RCC 7860 (cell line): ENCODE results near the gene PFKFB3.
"Not testable (repeated sequence)": the region's sequence is repeated elsewhere in the genome, so short reads cannot be mapped to it uniquely, and the experiment has no call there.

ENCODE experiments used
- DNase-seq: peaks from one replicate; pipeline ENCODE4 v3.0.0-alpha.2; 2015; ENCODE audit warnings: low spot score
- FAIRE-seq: peaks from 2 replicates; lab custom pipeline; 2012; peaks lifted over from hg19 to GRCh38; lab: Jason Lieb, UNC

PFKFB3 gene

GRCh38 chr10:6177880-6178281 is 24.9 kb upstream of the PFKFB3 start:
- FAIRE-seq (no peak), DNase-seq (no peak)

GRCh38 chr10:6178581-6178980 is 24.2 kb upstream of the PFKFB3 start:
- no peak for FAIRE-seq
- no peak for DNase-seq

DNA sequence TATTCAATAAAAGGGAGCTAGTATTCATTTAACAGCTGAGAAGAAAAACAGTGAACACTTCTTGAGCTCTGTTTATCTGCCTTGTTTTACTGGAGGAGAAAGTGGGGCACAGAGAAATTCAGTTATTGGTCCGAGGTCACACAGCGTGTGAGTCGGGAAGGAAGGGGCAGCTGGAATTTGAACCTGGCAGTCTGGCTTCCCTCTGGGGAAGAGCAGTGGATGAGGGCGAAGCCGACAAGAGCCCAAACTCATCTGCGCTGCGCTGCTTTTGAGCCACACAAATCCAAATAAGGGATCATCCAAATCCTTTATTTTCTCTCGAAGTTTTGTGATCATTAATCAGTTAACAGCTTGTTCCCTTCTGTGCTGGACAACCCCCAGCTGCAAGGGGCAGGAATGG is 23.7 kb upstream of the PFKFB3 start:
- DNase-seq = no peak
- no peak for FAIRE-seq

- no peak for DNase-seq
- no peak for FAIRE-seq
These were observed 22.1 kb upstream of the PFKFB3 start for GRCh38 chr10:6180480-6181110.

DNA sequence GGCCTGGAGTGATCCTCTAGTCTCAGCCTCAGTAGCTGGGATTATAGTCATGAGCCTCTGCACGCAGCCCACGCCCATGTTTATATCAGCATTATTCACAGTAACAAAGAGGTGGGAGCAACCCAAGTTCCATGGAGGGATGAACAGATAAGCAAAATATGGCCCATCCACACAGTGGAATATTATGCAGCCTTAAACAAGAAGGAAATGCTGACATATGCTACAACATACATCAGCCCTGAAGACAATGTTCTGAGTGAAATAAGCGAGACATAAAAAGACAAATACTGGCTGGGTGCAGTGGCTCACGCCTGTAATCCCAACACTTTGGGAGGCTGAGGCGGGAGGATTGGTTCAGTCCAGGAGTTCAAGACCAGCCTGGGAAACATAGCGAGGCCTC is 21.5 kb upstream of the PFKFB3 start:
- no peak for DNase-seq
- no peak for FAIRE-seq

DNA sequence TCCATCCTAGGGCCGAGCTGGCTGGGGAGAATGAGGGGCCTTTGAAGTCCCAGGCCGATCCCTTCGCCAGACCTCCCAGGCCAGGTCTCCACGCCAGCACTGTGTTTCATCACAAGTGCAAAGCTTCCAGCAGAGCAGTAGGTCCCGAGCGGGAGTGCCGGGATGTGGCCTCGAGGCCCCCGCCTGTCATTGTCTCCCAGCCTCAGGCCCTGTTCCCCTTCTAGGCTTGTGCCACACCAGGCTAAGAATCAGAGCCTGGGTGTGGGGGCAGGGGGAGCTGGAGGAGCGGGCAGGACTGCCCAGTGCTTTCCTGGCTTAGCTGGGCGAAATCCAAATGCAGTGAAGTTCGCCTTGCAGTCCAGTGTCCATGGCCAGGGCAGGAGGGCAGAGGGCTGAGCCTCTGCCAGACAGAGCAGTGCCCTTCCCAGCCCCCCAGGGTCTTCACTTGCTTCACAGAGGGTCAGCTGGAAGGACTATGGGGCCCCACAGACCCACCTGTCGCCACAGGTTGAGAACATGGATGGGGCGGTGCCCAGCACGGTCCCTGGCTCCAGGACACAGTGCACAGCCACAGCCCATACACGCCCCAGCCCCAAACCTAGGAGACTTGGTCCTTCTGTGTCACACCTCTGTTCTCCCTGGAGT is 20.2 kb upstream of the PFKFB3 start:
- no peak for DNase-seq
- no peak for FAIRE-seq

DNA sequence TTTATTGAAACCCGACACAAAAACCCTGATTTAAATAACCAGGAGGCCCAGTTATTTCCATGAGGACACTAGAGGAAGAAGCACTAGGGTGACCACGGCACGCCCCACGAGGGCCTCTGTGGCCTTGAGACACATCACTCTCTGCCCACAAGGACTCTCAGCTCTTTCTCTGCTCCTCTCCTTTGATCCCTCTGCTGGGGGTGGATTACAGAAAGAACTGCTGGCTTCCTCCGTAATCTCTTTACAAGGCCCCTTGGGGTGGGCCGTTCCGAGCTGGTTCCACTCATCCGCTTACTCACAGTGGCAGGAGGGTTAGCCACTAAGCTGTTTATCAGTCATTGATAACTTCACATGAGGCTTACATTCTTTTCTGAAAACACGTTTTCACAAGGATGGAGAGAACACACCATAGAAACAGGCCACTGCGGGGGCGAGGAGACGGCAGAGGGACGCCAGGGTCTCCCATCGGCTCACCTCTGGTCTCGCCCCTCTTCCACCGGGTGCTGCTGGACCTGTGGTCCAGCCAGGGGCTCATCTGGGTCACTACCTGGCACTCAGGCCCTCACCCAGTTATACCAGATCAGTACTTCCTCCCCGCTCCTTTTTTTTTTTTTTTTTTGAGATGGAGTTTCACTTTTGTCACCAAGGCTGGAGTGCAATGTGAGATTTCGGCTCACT is 17.6 kb upstream of the PFKFB3 start:
- FAIRE-seq (no peak), DNase-seq (no peak)

DNA sequence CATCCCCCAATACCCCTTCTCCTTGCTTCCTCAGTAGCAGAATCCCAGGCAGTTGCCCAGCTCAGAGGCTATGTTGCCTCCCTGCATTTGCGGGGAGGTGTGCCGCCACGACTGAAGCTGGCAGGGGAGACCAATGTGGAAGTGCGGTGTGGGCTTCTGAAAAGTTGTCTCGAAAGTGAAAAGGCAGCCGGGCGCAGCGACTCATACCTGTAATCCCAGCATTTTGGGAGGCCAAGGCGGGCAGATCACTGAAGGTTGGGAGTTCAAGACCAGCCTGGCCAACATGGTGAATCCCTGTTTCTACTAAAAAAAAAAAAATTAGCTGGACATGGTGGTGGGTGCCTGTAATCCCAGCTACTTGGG is 15.9 kb upstream of the PFKFB3 start:
- FAIRE-seq = no peak

DNA sequence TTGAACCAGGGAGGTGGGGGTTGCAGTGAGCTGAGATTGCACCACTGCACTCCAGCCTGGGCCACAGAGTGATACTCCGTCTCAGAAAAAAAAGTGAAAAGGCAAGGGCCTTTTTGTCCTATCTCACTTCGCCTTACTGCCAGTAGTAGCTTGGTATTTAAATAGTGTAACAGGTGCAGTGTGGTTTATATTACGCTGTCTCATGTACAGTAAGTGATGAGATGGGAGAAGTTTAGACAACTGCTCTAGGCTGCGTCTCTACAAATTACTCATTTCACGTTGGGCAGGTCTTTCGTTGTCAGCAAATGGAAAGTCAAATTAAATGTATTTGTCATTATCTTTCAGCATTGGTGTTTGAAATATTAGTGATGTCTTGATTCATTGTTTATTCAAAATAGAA is 15.5 kb upstream of the PFKFB3 start:
- FAIRE-seq (no peak), DNase-seq (no peak)

More for the DNA sequence above, 15.9 kb upstream of the PFKFB3 start:
- DNase-seq = no peak

DNA sequence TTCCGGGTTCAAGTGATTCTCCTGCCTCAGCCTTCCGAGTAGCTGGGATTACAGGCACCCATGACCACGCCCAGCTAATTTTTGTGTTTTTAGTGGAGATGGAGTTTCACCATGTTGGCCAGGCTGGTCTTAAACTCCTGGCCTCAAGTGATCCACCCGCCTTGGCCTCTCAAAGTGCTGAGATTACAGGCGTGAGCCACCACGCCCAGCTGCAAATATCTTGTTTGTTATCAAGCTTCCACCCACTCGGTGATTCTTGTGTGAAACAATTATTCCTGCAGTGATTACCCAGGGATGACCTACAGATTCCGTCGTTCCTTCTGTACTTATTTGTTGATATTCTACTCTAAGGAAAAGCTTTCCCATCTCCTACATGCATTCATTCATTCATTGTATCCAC is 12.7 kb upstream of the PFKFB3 start:
- not testable (repeated sequence) for FAIRE-seq, DNase-seq

DNA sequence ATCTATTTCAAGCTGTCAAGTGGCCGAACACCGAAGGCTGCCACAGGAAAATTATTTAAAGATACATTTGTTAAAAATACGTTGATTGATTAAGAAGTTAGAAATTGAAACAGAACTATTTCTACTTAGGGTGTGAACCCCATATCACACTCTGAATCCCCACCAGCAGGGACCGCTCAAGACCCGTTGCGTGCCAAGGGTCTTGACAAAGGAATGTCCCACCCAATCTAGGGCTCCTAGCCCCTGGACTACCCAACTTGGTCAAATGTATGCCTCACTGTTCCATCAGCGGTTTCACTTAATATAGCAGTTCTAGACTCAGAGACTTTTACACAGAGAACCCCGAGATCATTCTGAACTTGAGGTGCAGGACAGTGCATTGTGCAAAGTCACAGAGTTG is 11.6 kb upstream of the PFKFB3 start:
- FAIRE-seq = no peak
- no peak for DNase-seq

GRCh38 chr10:6191569-6191968 is 11.2 kb upstream of the PFKFB3 start:
- FAIRE-seq (no peak), DNase-seq (no peak)

DNA sequence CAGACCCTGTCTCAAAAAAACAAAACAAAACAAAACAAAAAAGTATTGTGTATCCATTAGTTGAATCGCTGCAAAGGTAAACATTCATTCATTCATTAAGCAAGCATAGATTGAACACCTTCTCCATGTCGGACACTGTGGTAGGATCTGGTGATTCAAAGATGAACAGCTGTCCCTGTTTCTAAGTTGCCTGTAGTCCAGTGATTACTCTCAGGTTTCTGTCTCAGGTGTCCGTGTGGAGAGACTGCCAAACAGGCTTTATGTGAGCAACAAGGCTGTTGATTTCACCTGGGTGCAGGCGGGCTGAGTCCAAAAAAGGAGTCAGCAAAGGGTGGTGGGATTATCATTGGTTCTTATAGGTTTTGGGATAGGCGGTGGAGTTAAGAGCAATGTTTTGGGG is 9.4 kb upstream of the PFKFB3 start:
- not testable (repeated sequence) for DNase-seq, FAIRE-seq

DNA sequence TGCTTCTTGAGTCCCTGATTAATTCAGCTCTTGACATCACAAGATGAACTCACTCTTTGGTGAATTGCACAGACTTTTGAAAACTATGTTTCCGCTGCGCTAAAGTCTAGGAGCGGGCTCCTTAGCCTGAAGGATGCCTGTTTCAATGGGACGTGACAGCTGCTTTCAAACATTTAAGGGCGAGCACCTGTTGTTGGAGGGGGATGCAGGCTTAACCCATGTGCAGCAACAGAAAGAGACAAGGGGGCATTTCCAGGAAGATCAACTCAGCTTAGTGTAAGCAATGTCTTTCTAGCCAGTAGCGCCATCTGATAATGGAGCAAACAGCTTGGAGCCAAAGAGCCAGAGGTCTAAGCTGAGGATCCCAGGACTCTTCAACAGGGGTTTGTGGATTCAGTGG is 8.4 kb upstream of the PFKFB3 start:
- DNase-seq (no peak), FAIRE-seq (no peak)

- FAIRE-seq = no peak
- peak; percentile 24 for DNase-seq
These were observed 7.4 kb upstream of the PFKFB3 start for GRCh38 chr10:6195376-6195775.

DNA sequence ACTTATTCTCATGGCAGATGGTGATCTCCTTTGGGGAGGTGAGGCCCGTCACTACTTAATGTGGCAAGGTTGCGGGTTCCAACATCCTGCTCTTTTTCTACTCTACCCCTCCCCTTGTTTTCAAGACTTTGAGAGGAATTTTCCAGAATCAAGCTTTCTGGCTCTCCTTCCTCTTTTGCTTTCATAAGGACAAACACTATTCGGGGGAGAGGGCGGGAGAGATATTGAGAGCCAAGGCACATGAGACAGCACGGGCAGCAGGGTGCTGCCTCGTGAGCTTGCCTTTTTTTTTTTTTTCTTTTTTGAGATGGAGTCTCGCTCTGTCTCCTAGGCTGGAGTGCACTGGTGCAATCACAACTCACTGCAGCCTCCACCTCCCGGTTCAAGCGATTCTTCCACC is 6.9 kb upstream of the PFKFB3 start:
- FAIRE-seq = no peak

GRCh38 chr10:6196524-6196923 is 6.2 kb upstream of the PFKFB3 start:
- DNase-seq, FAIRE-seq: not testable (repeated sequence)

More for the DNA sequence above, 6.9 kb upstream of the PFKFB3 start:
- DNase-seq = no peak

DNA sequence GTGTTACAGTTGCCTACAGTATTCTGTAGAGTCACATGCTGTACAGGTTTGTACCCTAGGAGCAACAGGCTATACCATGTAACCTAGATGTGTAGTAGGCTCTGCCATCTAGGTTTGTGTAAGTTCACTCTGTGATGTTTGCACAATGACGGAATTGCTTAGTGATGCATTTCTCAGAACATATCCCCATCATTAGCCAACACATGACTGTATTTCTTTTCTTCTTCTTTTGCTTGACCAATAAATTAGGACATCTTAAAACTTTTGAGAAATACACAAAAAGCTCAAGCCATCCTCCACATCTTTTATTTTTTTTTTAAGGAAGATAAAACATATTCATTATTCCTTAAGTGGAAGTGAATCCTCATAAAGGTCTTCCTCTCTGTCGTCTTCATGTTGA is 5.4 kb upstream of the PFKFB3 start:
- no peak for FAIRE-seq

DNA sequence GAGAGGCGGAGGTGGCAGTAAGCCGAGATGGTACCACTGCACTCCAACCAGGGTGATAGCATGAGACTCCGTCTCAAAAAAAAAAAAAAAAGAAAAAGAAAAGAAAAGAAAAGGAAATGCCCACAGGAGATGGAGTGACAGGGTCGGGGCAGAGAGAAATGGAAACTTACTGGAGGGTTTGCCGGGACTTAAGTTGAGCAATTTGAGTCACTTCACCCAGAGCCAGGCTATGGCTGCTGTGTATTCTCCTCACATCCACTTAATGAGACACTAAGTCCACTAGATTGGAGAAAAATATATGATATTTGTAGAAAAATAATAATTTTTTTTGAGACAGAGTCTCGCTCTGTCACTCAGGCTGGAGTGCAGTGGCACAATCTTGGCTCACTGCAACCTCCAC is 4.6 kb upstream of the PFKFB3 start:
- FAIRE-seq (no peak), DNase-seq (no peak)

More for the DNA sequence above, 5.4 kb upstream of the PFKFB3 start:
- no peak for DNase-seq

DNA sequence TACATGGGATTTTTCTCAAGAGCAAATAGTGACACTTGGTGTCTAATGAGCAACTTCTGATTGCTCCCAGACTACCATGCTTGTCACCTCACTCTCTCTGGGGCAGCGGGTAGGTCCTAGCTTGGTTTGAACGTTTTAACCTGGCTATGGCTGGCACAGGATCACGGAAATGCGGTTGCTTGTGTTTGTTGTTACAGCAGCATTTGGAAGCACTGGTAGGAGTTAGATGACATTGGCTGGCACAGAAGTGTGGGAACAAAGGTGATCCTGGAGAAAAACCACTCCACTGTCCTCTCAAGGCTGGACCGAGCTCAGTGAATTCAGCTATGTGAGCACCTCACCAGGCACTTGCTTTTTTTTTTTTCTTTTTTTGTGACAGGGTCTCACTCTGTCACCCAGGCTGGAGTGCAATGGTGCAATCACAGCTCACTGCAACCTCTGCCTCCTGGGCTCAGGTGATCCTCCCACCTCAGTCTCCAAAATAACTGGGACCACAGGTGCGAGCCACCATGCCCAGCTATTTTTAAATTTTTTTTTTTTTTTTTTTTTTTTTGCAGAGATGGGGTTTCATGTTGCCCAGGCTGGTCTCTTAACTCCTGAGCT is 3.5 kb upstream of the PFKFB3 start:
- FAIRE-seq (no peak), DNase-seq (no peak)

DNA sequence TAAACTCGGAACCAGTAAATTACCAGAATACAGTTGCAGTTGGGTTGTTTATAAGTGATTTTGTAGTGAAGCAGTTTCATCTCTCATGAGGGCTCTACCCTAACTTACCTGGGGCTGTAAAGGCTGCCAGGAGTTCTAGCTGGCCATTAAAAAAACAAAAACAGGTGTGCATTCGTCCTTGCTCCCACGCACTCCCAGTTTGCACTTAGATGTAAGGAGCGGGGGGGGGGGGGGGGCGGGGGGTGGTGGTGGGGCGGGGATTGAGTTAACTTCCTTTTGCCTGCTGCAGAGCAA is 2.3 kb upstream of the PFKFB3 start:
- DNase-seq (no peak), FAIRE-seq (no peak)
